ENCODE measurements around the gene SMIM10L1.

- TF ChIP-seq CTCF (IDR thresholded peaks at IDR 0.05), result no peak
- no peak for TF ChIP-seq EP300 (IDR thresholded peaks at IDR 0.05)
- TF ChIP-seq POLR2AphosphoS5 (IDR thresholded peaks at IDR 0.05), result no peak
- no peak for TF ChIP-seq POLR2A (IDR thresholded peaks at IDR 0.05)
Observed at GRCh38 chr12:11183011-11183410, 12.0 kb downstream of the SMIM10L1 start.

Data from stomach (tissue), 4 donors.